BLaER1 (cell line): ENCODE results near the gene PFKFB1.

Experiments
- H3K27ac ChIP-seq: shearing (Covaris generic); formaldehyde crosslinking; 2 replicates; pipeline ENCODE4 v1.8.1; 2022
- H3K27me3 ChIP-seq: shearing (Covaris generic); formaldehyde crosslinking; 2 replicates; pipeline ENCODE4 v1.8.1; 2022
- H3K36me3 ChIP-seq: shearing (Covaris generic); formaldehyde crosslinking; 2 replicates; pipeline ENCODE4 v1.8.1; 2022
- H3K4me1 ChIP-seq: shearing (Covaris generic); formaldehyde crosslinking; 2 replicates; pipeline ENCODE4 v1.8.1; 2022
- H3K4me2 ChIP-seq: shearing (Covaris generic); formaldehyde crosslinking; 2 replicates; pipeline ENCODE4 v1.8.1; 2022
- H3K4me3 ChIP-seq: shearing (Covaris generic); formaldehyde crosslinking; 2 replicates; pipeline ENCODE4 v1.8.1; 2022
- H3K9ac ChIP-seq: shearing (Covaris generic); formaldehyde crosslinking; 2 replicates; pipeline ENCODE4 v1.8.1; 2022
- H3K9me3 ChIP-seq: shearing (Covaris generic); formaldehyde crosslinking; 2 replicates; pipeline ENCODE4 v1.8.1; 2022
- H4K20me1 ChIP-seq: shearing (Covaris generic); formaldehyde crosslinking; 2 replicates; pipeline ENCODE4 v1.8.1; 2022
- Cebpa-rat ChIP-seq: shearing (Covaris generic); IDR thresholded peaks from 2 replicates; pipeline ENCODE4 v1.8.1; 2022

Gene PFKFB1

GRCh38 chrX:54950730-54951375 lies 43.1 kb downstream of the PFKFB1 start:
- TF ChIP-seq Cebpa-rat, result no peak
- Histone ChIP-seq H3K27ac (no peak overlapping the region), H3K9me3 (no peaks in the 10 kb centered on the region), H3K4me1 (no peaks in the 10 kb centered on the region), H3K36me3 (no peaks in the 10 kb centered on the region), H3K4me2 (no peak overlapping the region), H3K9ac (no peak overlapping the region), H4K20me1 (no peaks in the 10 kb centered on the region; the same call in 1 of the 2 replicates), H3K27me3 (peaks cover 96% of the 10 kb centered on the region), H3K4me3 (no peak overlapping the region)

DNA sequence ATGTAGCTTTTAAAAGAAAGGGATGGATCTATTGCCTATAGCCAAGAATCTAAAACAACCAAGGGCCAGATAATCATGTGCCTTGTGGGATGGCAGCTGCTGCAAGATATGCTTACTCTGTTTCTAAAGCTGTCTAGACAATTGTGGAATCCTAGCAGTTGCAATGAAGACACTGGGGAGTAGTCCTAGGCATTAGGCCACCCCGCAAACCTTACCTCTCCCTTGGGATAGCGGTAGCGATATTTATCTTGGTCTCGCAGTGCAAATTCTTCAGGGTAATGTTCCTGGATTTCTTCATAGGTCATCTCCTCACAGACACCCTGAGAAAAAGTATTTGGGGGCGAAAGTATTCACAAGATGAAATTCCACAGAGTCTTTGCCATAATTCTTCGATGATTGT lies 48.8 kb downstream of the PFKFB1 start:
- Histone ChIP-seq H3K27me3 (peaks cover 64% of the 10 kb centered on the region), H4K20me1 (no peaks in the 10 kb centered on the region; the same call in 1 of the 2 replicates), H3K9ac (no peak overlapping the region), H3K27ac (no peak overlapping the region), H3K36me3 (no peaks in the 10 kb centered on the region), H3K4me2 (no peak overlapping the region), H3K4me3 (no peak overlapping the region), H3K4me1 (no peaks in the 10 kb centered on the region), H3K9me3 (no peaks in the 10 kb centered on the region)
- no peak for TF ChIP-seq Cebpa-rat

- Histone ChIP-seq H3K9ac (no peak overlapping the region), H3K4me3 (no peak overlapping the region), H3K4me1 (no peaks in the 10 kb centered on the region), H3K36me3 (no peaks in the 10 kb centered on the region), H3K9me3 (no peaks in the 10 kb centered on the region), H3K4me2 (no peak overlapping the region), H3K27me3 (peaks cover 60% of the 10 kb centered on the region), H4K20me1 (no peaks in the 10 kb centered on the region), H3K27ac (no peak overlapping the region)
- TF ChIP-seq Cebpa-rat, result no peak
Measured at GRCh38 chrX:54944816-54945215, 49.2 kb downstream of the PFKFB1 start.

GRCh38 chrX:54937416-54937815 lies 56.6 kb downstream of the PFKFB1 start:
- TF ChIP-seq Cebpa-rat, result no peak
- Histone ChIP-seq H3K4me3 (no peak overlapping the region), H3K27me3 (peaks cover 51% of the 10 kb centered on the region), H4K20me1 (no peaks in the 10 kb centered on the region), H3K9ac (no peak overlapping the region), H3K36me3 (no peaks in the 10 kb centered on the region), H3K4me2 (no peak overlapping the region), H3K4me1 (no peaks in the 10 kb centered on the region), H3K9me3 (no peaks in the 10 kb centered on the region), H3K27ac (no peak overlapping the region)

DNA sequence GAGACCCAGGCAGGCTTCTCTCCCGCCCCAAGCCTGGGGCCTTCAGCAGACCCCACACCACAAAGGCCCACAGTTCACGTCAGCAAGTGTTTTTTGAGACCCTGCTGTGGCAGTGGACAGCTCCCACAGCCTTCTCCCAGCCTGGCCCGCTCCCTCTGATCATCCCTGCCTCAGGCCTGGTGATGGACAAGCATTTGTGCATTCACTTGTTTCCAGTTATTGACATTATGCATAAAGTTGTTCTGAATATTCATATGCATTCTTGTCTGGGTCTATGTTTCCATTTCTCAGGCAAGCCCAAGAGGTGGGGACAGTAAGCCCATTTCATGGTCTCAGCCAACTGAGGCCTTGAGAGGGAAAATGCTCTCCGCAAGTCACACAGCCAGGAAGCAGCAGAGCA lies 58.7 kb downstream of the PFKFB1 start:
- Histone ChIP-seq H3K4me3 (no peak overlapping the region), H3K27ac (no peak overlapping the region), H3K4me2 (no peak overlapping the region), H3K4me1 (no peaks in the 10 kb centered on the region), H3K9me3 (no peaks in the 10 kb centered on the region), H3K9ac (no peak overlapping the region), H4K20me1 (no peaks in the 10 kb centered on the region), H3K36me3 (no peaks in the 10 kb centered on the region), H3K27me3 (peaks cover 72% of the 10 kb centered on the region)
- TF ChIP-seq Cebpa-rat, result no peak

- no peaks in the 10 kb centered on the region for H3K36me3 ChIP-seq
- H3K9me3 ChIP-seq, result no peaks in the 10 kb centered on the region
- TF ChIP-seq Cebpa-rat, result no peak
- no peaks in the 10 kb centered on the region for H3K4me1 ChIP-seq
- H3K27ac ChIP-seq, result no peak overlapping the region
- H4K20me1 ChIP-seq, result no peaks in the 10 kb centered on the region
- no peak overlapping the region for H3K4me3 ChIP-seq
- H3K4me2 ChIP-seq, result no peak overlapping the region
- H3K9ac ChIP-seq, result no peak overlapping the region
- peaks cover 72% of the 10 kb centered on the region for H3K27me3 ChIP-seq
Measured at GRCh38 chrX:54934890-54935289, 59.1 kb downstream of the PFKFB1 start.

DNA sequence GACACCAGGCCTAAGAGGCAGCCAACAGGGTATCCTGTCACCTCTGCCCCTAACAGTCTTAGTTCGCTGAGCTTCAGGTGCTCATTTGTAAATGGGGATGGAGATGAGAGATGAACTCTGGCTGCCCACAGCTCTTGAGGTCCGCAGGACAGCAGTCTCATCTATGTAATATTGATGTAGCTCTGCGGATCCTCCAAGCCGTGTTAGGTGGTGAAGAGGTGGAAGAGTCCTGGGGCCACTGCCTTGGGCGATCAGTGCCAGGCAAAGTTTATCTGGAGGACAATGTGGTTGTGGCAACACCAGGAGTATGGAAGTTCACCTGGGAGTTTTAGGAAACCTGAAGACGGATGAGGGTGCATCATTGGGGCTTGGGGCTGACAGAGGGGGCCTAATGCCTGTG lies 59.9 kb downstream of the PFKFB1 start:
- Histone ChIP-seq H3K4me3 (no peak overlapping the region), H3K9ac (no peak overlapping the region), H3K4me2 (no peak overlapping the region), H3K4me1 (no peaks in the 10 kb centered on the region), H3K36me3 (no peaks in the 10 kb centered on the region), H3K27me3 (peaks cover 75% of the 10 kb centered on the region), H3K9me3 (no peaks in the 10 kb centered on the region), H4K20me1 (no peaks in the 10 kb centered on the region), H3K27ac (no peak overlapping the region)
- TF ChIP-seq Cebpa-rat, result no peak

DNA sequence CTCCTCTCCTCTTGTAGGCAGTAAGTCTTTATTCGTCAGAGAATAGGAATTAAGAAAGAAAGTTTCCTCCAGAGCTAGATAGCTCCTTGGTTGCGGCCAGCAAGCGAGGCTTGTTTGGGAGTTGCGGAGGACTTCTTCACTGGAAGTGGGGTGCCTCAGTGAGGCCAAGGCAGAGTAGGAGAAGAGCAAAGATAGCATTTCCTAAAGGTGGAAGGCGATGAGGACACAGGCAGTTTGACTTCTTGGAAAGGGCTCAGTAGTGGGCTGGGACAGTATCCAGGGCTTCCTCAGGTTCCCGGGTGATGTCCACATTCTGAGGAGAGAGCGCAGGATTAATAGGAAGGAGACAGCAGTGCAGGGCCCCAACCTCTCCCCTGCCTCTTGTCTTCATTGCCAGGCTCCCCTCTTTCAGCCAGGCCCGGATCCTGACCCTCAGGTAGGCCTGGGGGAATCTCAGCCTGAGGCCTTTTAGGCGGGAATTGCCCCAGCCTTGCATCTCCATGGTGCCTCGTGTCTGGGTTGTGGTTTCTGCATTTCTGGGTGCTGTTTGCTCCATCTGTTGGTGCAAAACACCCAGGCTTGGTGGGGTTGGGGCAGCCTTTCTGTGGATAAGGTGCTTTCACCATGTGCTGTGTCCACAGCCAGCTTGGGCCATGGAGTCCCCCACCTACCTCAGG lies 60.7 kb downstream of the PFKFB1 start:
- Histone ChIP-seq H3K4me2 (no peak overlapping the region), H3K27ac (no peak overlapping the region), H3K36me3 (no peaks in the 10 kb centered on the region), H3K9ac (no peak overlapping the region), H3K4me3 (no peak overlapping the region), H4K20me1 (no peaks in the 10 kb centered on the region), H3K4me1 (no peaks in the 10 kb centered on the region), H3K27me3 (peaks cover 77% of the 10 kb centered on the region), H3K9me3 (no peaks in the 10 kb centered on the region)
- TF ChIP-seq Cebpa-rat, result no peak

- no peaks in the 10 kb centered on the region for H3K36me3 ChIP-seq
- H3K4me2 ChIP-seq, result no peak overlapping the region
- TF ChIP-seq Cebpa-rat, result no peak
- H3K9me3 ChIP-seq, result peaks cover 5% of the 10 kb centered on the region; the same call in 1 of the 2 replicates
- no peak overlapping the region for H3K9ac ChIP-seq
- no peak overlapping the region for H3K4me3 ChIP-seq
- peaks cover 66% of the 10 kb centered on the region for H3K27me3 ChIP-seq
- no peaks in the 10 kb centered on the region for H3K4me1 ChIP-seq
- H4K20me1 ChIP-seq, result no peaks in the 10 kb centered on the region
- H3K27ac ChIP-seq, result no peak overlapping the region
Measured at GRCh38 chrX:54931107-54931506, 62.9 kb downstream of the PFKFB1 start.

GRCh38 chrX:54930291-54931049 lies 63.5 kb downstream of the PFKFB1 start:
- Histone ChIP-seq H3K4me2 (no peak overlapping the region), H3K36me3 (no peaks in the 10 kb centered on the region), H3K27ac (no peak overlapping the region), H3K4me1 (no peaks in the 10 kb centered on the region), H3K4me3 (no peak overlapping the region), H4K20me1 (no peaks in the 10 kb centered on the region), H3K27me3 (peaks cover 66% of the 10 kb centered on the region), H3K9me3 (peaks cover 5% of the 10 kb centered on the region; the same call in 1 of the 2 replicates), H3K9ac (no peak overlapping the region)
- no peak for TF ChIP-seq Cebpa-rat
